HepG2 (cell line): Measurements from ENCODE around the gene HPD. TPM values are rescaled to one million over a fixed set of nuclear protein-coding genes. Genes with fewer than 3 reads are reported as not detected.

ENCODE experiments used
- CHCHD3 ChIP-seq: sonication (generic); formaldehyde crosslinking; IDR thresholded peaks from 2 replicates; pipeline ENCODE4 v1.8.0; 2022; ENCODE audit warnings: mild to moderate bottlenecking, missing genetic modification reagents, moderate library complexity
- HMGA1 ChIP-seq: sonication (generic); formaldehyde crosslinking; conservative IDR thresholded peaks from 2 replicates; pipeline ENCODE4 v1.4.0; 2020; ENCODE audit warnings: missing genetic modification reagents
- HOXD1 ChIP-seq: sonication (generic); formaldehyde crosslinking; IDR thresholded peaks from 2 replicates; pipeline ENCODE4 v1.5.0; 2020; ENCODE audit warnings: missing genetic modification reagents
- KDM5A ChIP-seq: fragments of 200-600 bp; sonication (generic); IDR thresholded peaks from 2 replicates; pipeline ENCODE4 v1.7.0; 2018; ENCODE audit warnings: antibody characterized with exemption, mild to moderate bottlenecking, low read length, borderline replicate concordance
- KLF11 ChIP-seq: IDR thresholded peaks from 2 replicates; pipeline ENCODE4 v1.6.1; 2016; ENCODE audit warnings: missing compliant biosample characterization
- MATR3 ChIP-seq: sonication (generic); formaldehyde crosslinking; IDR thresholded peaks from 2 replicates; pipeline ENCODE4 v1.4.0; 2020; ENCODE audit warnings: missing genetic modification reagents
- REXO4 ChIP-seq: sonication (generic); formaldehyde crosslinking; IDR thresholded peaks from 2 replicates; pipeline ENCODE4 v1.8.0; 2022; ENCODE audit warnings: missing genetic modification reagents, mild to moderate bottlenecking, borderline replicate concordance
- SIN3B ChIP-seq: fragments of 150-350 bp; IDR thresholded peaks from 2 replicates; pipeline ENCODE4 v1.6.1; 2014; ENCODE audit warnings: low read length
- TCF12 ChIP-seq, 2 experiments: fragments of 450-650 bp in 1 of 2; sonication (generic) in 1 of 2; formaldehyde crosslinking in 1 of 2; IDR thresholded peaks; 2 replicates each; pipeline versions ENCODE4 v1.6.1 to v1.8.0; 2017 to 2022; ENCODE audit warnings: antibody characterized with exemption in 1 of 2, mild to moderate bottlenecking in 1 of 2, missing genetic modification reagents in 1 of 2, moderate library complexity in 1 of 2
- TSC22D2 ChIP-seq: sonication (generic); formaldehyde crosslinking; IDR thresholded peaks from 2 replicates; pipeline ENCODE4 v1.5.1; 2020; ENCODE audit warnings: missing genetic modification reagents, mild to moderate bottlenecking, borderline replicate concordance
- U2AF1 ChIP-seq: fragments of 200-400 bp; formaldehyde crosslinking; optimal IDR thresholded peaks from 2 replicates; pipeline ENCODE3; 2017; ENCODE audit warnings: mild to moderate bottlenecking, low read depth, low read length
- ZNF326 ChIP-seq: sonication (generic); formaldehyde crosslinking; IDR thresholded peaks from 2 replicates; pipeline ENCODE4 v1.4.0; 2020; ENCODE audit warnings: missing genetic modification reagents, borderline replicate concordance
- ZNF350 ChIP-seq: sonication (generic); formaldehyde crosslinking; IDR thresholded peaks from 2 replicates; pipeline ENCODE4 v1.4.0; 2020; ENCODE audit warnings: mild to moderate bottlenecking, low read depth, missing genetic modification reagents, borderline replicate concordance
- ZNF503 ChIP-seq: sonication (generic); formaldehyde crosslinking; IDR thresholded peaks from 2 replicates; pipeline ENCODE4 v1.4.0; 2020; ENCODE audit warnings: missing genetic modification reagents
- ZNF709 ChIP-seq: sonication (generic); formaldehyde crosslinking; IDR thresholded peaks from 2 replicates; pipeline ENCODE4 v1.5.0; 2020; ENCODE audit warnings: mild to moderate bottlenecking, missing genetic modification reagents
- polyA plus RNA-seq, 8 experiments: library from polyadenylated mRNA; depleted of rRNA in 3 of 8; stranded (reverse) in 7 of 8; unstranded in 1 of 8; fragments of >200 nt; fragmentation: Illumina TruSeq in 4 of 8; extraction: Trizol in 4 of 8; gene quantifications; 2 replicates each; pipeline versions ENCODE4 v1.2.1 to v1.2.3, GENCODE V29; 2011 to 2016; ENCODE audit warnings: low read depth in 4 of 8, missing spikeins in 1 of 8, mixed read lengths in 1 of 8; ENCODE audit not compliant: insufficient read depth in 1 of 8
- total RNA-seq, 5 experiments: library from RNA; depleted of rRNA; stranded (reverse); fragments of >200 nt; fragmentation: Illumina TruSeq; extraction: Trizol; gene quantifications; 2 replicates each; pipeline ENCODE4 v1.2.3, GENCODE V29; 2016; ENCODE audit warnings: low read depth in 1 of 5
- TF ChIP-seq, protein P1 (sequence below): sonication (generic); formaldehyde crosslinking; IDR thresholded peaks from 2 replicates; pipeline ENCODE4 v1.4.0; 2020; ENCODE audit warnings: low read depth, mild to moderate bottlenecking, missing genetic modification reagents
- TF ChIP-seq, protein P2 (sequence below): IDR thresholded peaks from 2 replicates; pipeline ENCODE4 v1.6.1; 2016; ENCODE audit warnings: low read depth, control low read depth
- TF ChIP-seq, protein P3 (sequence below): sonication (generic); formaldehyde crosslinking; IDR thresholded peaks from 2 replicates; pipeline ENCODE4 v1.4.0; 2020; ENCODE audit warnings: missing genetic modification reagents, low read depth, mild to moderate bottlenecking, borderline replicate concordance
- TF ChIP-seq, protein P4 (sequence below): sonication (generic); formaldehyde crosslinking; IDR thresholded peaks from 2 replicates; pipeline ENCODE4 v1.4.0; 2020; ENCODE audit warnings: missing genetic modification reagents, borderline replicate concordance

Gene HPD
- total and polyA plus RNA-seq, 2 of the 13 experiments (the other 11 are each of a cell fraction or from before 2014, with no cell fraction given), result 120 to 195 TPM

GRCh38 chr12:121795034-121795968 lies 63.4 kb downstream of the HPD start (continued):
- TF ChIP-seq, protein P1, sequence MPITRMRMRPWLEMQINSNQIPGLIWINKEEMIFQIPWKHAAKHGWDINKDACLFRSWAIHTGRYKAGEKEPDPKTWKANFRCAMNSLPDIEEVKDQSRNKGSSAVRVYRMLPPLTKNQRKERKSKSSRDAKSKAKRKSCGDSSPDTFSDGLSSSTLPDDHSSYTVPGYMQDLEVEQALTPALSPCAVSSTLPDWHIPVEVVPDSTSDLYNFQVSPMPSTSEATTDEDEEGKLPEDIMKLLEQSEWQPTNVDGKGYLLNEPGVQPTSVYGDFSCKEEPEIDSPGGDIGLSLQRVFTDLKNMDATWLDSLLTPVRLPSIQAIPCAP, result no peak
- TF ChIP-seq ZNF326 (CRISPR knock-in tag), result no peak
- no peak for TF ChIP-seq REXO4
- no peak for TF ChIP-seq MATR3 (CRISPR knock-in tag)
- TF ChIP-seq ZNF709 (CRISPR knock-in tag), result no peak; the same call in 1 of the 2 replicates
- TF ChIP-seq ZNF503 (CRISPR knock-in tag), result no peak
- TF ChIP-seq, protein P2, sequence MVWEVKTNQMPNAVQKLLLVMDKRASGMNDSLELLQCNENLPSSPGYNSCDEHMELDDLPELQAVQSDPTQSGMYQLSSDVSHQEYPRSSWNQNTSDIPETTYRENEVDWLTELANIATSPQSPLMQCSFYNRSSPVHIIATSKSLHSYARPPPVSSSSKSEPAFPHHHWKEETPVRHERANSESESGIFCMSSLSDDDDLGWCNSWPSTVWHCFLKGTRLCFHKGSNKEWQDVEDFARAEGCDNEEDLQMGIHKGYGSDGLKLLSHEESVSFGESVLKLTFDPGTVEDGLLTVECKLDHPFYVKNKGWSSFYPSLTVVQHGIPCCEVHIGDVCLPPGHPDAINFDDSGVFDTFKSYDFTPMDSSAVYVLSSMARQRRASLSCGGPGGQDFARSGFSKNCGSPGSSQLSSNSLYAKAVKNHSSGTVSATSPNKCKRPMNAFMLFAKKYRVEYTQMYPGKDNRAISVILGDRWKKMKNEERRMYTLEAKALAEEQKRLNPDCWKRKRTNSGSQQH (CRISPR knock-in tag), result no peak
- no peak for TF ChIP-seq KDM5A
- TF ChIP-seq U2AF1, result no peak
- peak; percentile 37; the same call in 1 of the 2 replicates for TF ChIP-seq SIN3B
- TF ChIP-seq HOXD1 (CRISPR knock-in tag), result no peak
- TF ChIP-seq, protein P3, sequence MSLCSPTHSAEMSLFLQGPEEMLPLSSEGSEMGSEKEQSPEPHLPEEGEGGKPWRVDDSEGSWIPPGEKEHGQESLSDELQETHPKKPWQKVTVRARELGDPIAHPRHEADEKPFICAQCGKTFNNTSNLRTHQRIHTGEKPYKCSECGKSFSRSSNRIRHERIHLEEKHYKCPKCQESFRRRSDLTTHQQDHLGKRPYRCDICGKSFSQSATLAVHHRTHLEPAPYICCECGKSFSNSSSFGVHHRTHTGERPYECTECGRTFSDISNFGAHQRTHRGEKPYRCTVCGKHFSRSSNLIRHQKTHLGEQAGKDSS (CRISPR knock-in tag), result no peak
- TF ChIP-seq HMGA1, result no peak
- no peak for TF ChIP-seq TCF12 (IDR thresholded peaks at IDR 0.05)
- TF ChIP-seq TCF12 (CRISPR knock-in tag; IDR thresholded peaks at IDR 0.05), result no peak
- no peak for TF ChIP-seq ZNF350 (CRISPR knock-in tag)
- TF ChIP-seq, protein P4, sequence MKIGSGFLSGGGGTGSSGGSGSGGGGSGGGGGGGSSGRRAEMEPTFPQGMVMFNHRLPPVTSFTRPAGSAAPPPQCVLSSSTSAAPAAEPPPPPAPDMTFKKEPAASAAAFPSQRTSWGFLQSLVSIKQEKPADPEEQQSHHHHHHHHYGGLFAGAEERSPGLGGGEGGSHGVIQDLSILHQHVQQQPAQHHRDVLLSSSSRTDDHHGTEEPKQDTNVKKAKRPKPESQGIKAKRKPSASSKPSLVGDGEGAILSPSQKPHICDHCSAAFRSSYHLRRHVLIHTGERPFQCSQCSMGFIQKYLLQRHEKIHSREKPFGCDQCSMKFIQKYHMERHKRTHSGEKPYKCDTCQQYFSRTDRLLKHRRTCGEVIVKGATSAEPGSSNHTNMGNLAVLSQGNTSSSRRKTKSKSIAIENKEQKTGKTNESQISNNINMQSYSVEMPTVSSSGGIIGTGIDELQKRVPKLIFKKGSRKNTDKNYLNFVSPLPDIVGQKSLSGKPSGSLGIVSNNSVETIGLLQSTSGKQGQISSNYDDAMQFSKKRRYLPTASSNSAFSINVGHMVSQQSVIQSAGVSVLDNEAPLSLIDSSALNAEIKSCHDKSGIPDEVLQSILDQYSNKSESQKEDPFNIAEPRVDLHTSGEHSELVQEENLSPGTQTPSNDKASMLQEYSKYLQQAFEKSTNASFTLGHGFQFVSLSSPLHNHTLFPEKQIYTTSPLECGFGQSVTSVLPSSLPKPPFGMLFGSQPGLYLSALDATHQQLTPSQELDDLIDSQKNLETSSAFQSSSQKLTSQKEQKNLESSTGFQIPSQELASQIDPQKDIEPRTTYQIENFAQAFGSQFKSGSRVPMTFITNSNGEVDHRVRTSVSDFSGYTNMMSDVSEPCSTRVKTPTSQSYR (CRISPR knock-in tag), result peak; percentile 34; the same call in 1 of the 2 replicates
- TF ChIP-seq TSC22D2, result no peak
- no peak for TF ChIP-seq KLF11 (CRISPR knock-in tag)
- TF ChIP-seq CHCHD3 (CRISPR knock-in tag), result no peak
